CD4-positive, alpha-beta T cell (primary cell): ENCODE measurements around the gene USF2. TPM values are rescaled to one million over a fixed set of nuclear protein-coding genes. Genes with fewer than 3 reads are reported as not detected.

Experiments
- ATAC-seq: fragments of 200-7000 bp; cut with Tn5 transposase; one replicate; pipeline ENCODE4 v1.10.0; 2022; ENCODE audit warnings: mild to moderate bottlenecking; ENCODE audit not compliant: poor library complexity
- CTCF ChIA-PET: fragments of 350-600 bp; sonication (Branson Sonifier 250); formaldehyde crosslinking; loops from one replicate; lab custom pipeline; 2021; ENCODE audit warnings: antibody characterized with exemption, inconsistent platforms; lab: Charles Lee
- POLR2A ChIA-PET: fragments of 350-600 bp; sonication (Branson Sonifier 250); formaldehyde crosslinking; loops from one replicate; lab custom pipeline; 2021; ENCODE audit warnings: antibody characterized with exemption, inconsistent platforms; lab: Charles Lee
- DNase-seq, 14 experiments: peaks; one replicate each; pipeline ENCODE4 v3.0.0-alpha.2; 2013 to 2020; ENCODE audit warnings: mixed read lengths in 2 of 14
- H3K27ac ChIP-seq, 2 donors: one replicate each; pipeline versions ENCODE4 v1.5.1 to v1.7.0; 2013; ENCODE audit warnings: low read length in 2 of 2, low read depth in 1 of 2, mild to moderate bottlenecking in 1 of 2
- H3K27me3 ChIP-seq, 2 experiments: 1 replicate in 1 of 2; 2 replicates in 1 of 2; pipeline versions ENCODE4 v1.6.1 to v1.7.0; 2013; ENCODE audit warnings: low read length in 2 of 2, control low read depth in 1 of 2, mild to moderate bottlenecking in 1 of 2, moderate library complexity in 1 of 2; ENCODE audit not compliant: insufficient read depth in 2 of 2, control insufficient read depth in 1 of 2
- H3K36me3 ChIP-seq: one replicate; pipeline ENCODE4 v1.6.1; 2013; ENCODE audit warnings: low read length, control low read depth; ENCODE audit not compliant: insufficient read depth
- H3K4me1 ChIP-seq: one replicate; pipeline ENCODE4 v1.6.1; 2013; ENCODE audit warnings: low read length, control low read depth; ENCODE audit not compliant: insufficient read depth
- H3K4me3 ChIP-seq: one replicate; pipeline ENCODE4 v1.5.1; 2013; ENCODE audit warnings: mild to moderate bottlenecking, low read length, moderate library complexity
- H3K9me3 ChIP-seq, 2 experiments: 1 replicate in 1 of 2; 2 replicates in 1 of 2; pipeline versions ENCODE4 v1.6.1 to v1.7.0; 2013; ENCODE audit warnings: low read length in 2 of 2, mild to moderate bottlenecking in 2 of 2, control low read depth in 1 of 2, moderate library complexity in 1 of 2; ENCODE audit not compliant: control insufficient read depth in 1 of 2, insufficient read depth in 1 of 2
- H3K27ac Mint-ChIP-seq: one replicate; pipeline ENCODE4 v1.8.0; 2020; ENCODE audit warnings: mixed read lengths
- H3K27me3 Mint-ChIP-seq: one replicate; pipeline ENCODE4 v1.8.0; 2021; ENCODE audit warnings: mixed read lengths
- H3K36me3 Mint-ChIP-seq: one replicate; pipeline ENCODE4 v1.8.0; 2021; ENCODE audit warnings: low read depth, mixed read lengths
- H3K4me1 Mint-ChIP-seq: one replicate; pipeline ENCODE4 v1.8.0; 2021; ENCODE audit warnings: low read depth, mixed read lengths
- H3K4me3 Mint-ChIP-seq: one replicate; pipeline ENCODE4 v1.8.0; 2020; ENCODE audit warnings: mild to moderate bottlenecking, mixed read lengths
- H3K9me3 Mint-ChIP-seq: one replicate; pipeline ENCODE4 v1.8.0; 2020; ENCODE audit warnings: mixed read lengths
- CTCF ChIP-seq: fragments of 200-600 bp; IDR thresholded peaks from one replicate; pipeline ENCODE4 v1.8.0; 2022; ENCODE audit warnings: antibody characterized with exemption, mild to moderate bottlenecking
- intact Hi-C, 2 experiments: fragments of 100-400 bp; cut with DNase I in 1 of 2; cut with micrococcal nuclease in 1 of 2; formaldehyde crosslinking; loops; one replicate each; pipeline versions ENCODE4 v1.15.1 to v1.9.0; 2023 to 2025; cut with DNase I, micrococcal nuclease
- total RNA-seq, 174 experiments: library from RNA in 2 of 174; stranded (reverse) in 2 of 174; gene quantifications; one replicate each; pipeline ENCODE4 v1.2.3 and lab custom pipeline; 2021 to 2026

Gene USF2
- total RNA-seq, 2 experiments from 2014 or later: 335 to 344 TPM

GRCh38 chr19:35291259-35291658 is 22.5 kb downstream of the USF2 start:
- Histone ChIP-seq H3K9me3 (no peaks in the 10 kb centered on the region), H3K4me1 (peaks cover 11% of the 10 kb centered on the region), H3K36me3 (no peaks in the 10 kb centered on the region), H3K27ac (no peak overlapping the region), H3K4me3 (no peak overlapping the region), H3K27me3 (no peaks in the 10 kb centered on the region)
- ATAC-seq (no peak), DNase-seq (no peak)
- Mint-ChIP-seq H3K36me3 (no peaks in the 10 kb centered on the region), H3K9me3 (no peaks in the 10 kb centered on the region), H3K27me3 (no peaks in the 10 kb centered on the region), H3K4me1 (peaks cover 7% of the 10 kb centered on the region), H3K27ac (no peak overlapping the region), H3K4me3 (no peak overlapping the region)
- ChIA-PET CTCF (no interaction called here), POLR2A (no interaction called here)
- no peak for TF ChIP-seq CTCF
- intact Hi-C loops: no loop called here

GRCh38 chr19:35291916-35292315 is 23.2 kb downstream of the USF2 start, which contains the start of gene MAG:
MAG (plus strand) TSS chr19:35292161; CDS start chr19:35295409, 3,248 bp downstream.
- Histone ChIP-seq H3K4me1 (peaks cover 17% of the 10 kb centered on the region), H3K36me3 (no peaks in the 10 kb centered on the region), H3K9me3 (no peaks in the 10 kb centered on the region), H3K27ac (no peak within 1 kb of the TSS), H3K4me3 (no peak within 1 kb of the TSS), H3K27me3 (no peaks in the 10 kb centered on the region)
- no peak for TF ChIP-seq CTCF
- H3K27me3 Mint-ChIP-seq: no peaks in the 10 kb centered on the region
- intact Hi-C loops: no loop called here
- peaks cover 7% of the 10 kb centered on the region for H3K4me1 Mint-ChIP-seq
- H3K36me3 Mint-ChIP-seq: no peaks in the 10 kb centered on the region
- no peaks in the 10 kb centered on the region for H3K9me3 Mint-ChIP-seq
- H3K4me3 Mint-ChIP-seq: no peak within 1 kb of the TSS
- POLR2A ChIA-PET: no interaction called here
- DNase-seq (no peak), ATAC-seq (no peak)
- CTCF ChIA-PET: no interaction called here
- no peak within 1 kb of the TSS for H3K27ac Mint-ChIP-seq

- intact Hi-C loops: no loop called here
- Histone ChIP-seq H3K27ac (no peak overlapping the region), H3K4me1 (peaks cover 17% of the 10 kb centered on the region), H3K9me3 (no peaks in the 10 kb centered on the region), H3K4me3 (no peak overlapping the region), H3K36me3 (no peaks in the 10 kb centered on the region), H3K27me3 (no peaks in the 10 kb centered on the region)
- TF ChIP-seq CTCF: no peak
- Mint-ChIP-seq H3K27ac (no peak overlapping the region), H3K4me1 (peaks cover 7% of the 10 kb centered on the region), H3K36me3 (no peaks in the 10 kb centered on the region), H3K27me3 (no peaks in the 10 kb centered on the region), H3K4me3 (no peak overlapping the region), H3K9me3 (no peaks in the 10 kb centered on the region)
- POLR2A ChIA-PET: no interaction called here
- ATAC-seq (no peak), DNase-seq (no peak)
- CTCF ChIA-PET: no interaction called here
These were observed 23.9 kb downstream of the USF2 start for GRCh38 chr19:35292421-35293362.
